B cell (primary cell): ENCODE measurements around the gene KHNYN. TPM values are rescaled to one million over a fixed set of nuclear protein-coding genes. Genes with fewer than 3 reads are reported as not detected.

Experiments used
- ATAC-seq: fragments of 200-7000 bp; cut with Tn5 transposase; one replicate; pipeline ENCODE4 v1.10.0; 2021; ENCODE audit warnings: low read depth, mild to moderate bottlenecking, moderate number of reproducible peaks, moderate library complexity
- CTCF ChIA-PET: fragments of 350-600 bp; sonication (Branson Sonifier 250); formaldehyde crosslinking; loops from one replicate; lab custom pipeline; 2021; ENCODE audit warnings: antibody characterized with exemption, inconsistent platforms; lab: Charles Lee
- POLR2A ChIA-PET: fragments of 350-600 bp; sonication (Branson Sonifier 250); formaldehyde crosslinking; loops from one replicate; lab custom pipeline; 2021; ENCODE audit warnings: antibody characterized with exemption; lab: Charles Lee
- DNase-seq: peaks from one replicate; pipeline ENCODE4 v3.0.0; 2013
- H2AFZ ChIP-seq: 2 replicates; pipeline ENCODE4 v1.6.1; 2012; ENCODE audit warnings: mild to moderate bottlenecking, low read depth, low read length; ENCODE audit not compliant: insufficient read depth, poor library complexity, severe bottlenecking
- H3K27ac ChIP-seq, 2 donors: 1 replicate in 1 of 2; 2 replicates in 1 of 2; pipeline ENCODE4 v1.5.1; 2012 to 2013; ENCODE audit warnings: low read length in 2 of 2, mild to moderate bottlenecking in 2 of 2, moderate library complexity in 1 of 2
- H3K27me3 ChIP-seq, 4 experiments: fragments of 200-600 bp in 1 of 4; sonication (generic) in 1 of 4; replicated peaks in 1 of 4; 1 replicate in 2 of 4; 2 replicates in 2 of 4; pipeline versions ENCODE4 v1.6.1 to v1.7.0; 2013 to 2016; ENCODE audit warnings: low read length in 3 of 4, mild to moderate bottlenecking in 2 of 4, mixed read lengths in 1 of 4, moderate library complexity in 1 of 4; ENCODE audit not compliant: insufficient read depth in 4 of 4, control insufficient read depth in 3 of 4; ENCODE audit errors: control extremely low read depth in 1 of 4
- H3K36me3 ChIP-seq, 2 experiments: replicated peaks in 1 of 2; 1 replicate in 1 of 2; 2 replicates in 1 of 2; pipeline versions ENCODE4 v1.6.1 to v1.7.1; 2013; ENCODE audit warnings: low read length in 1 of 2; ENCODE audit not compliant: insufficient read depth in 2 of 2, control insufficient read depth in 1 of 2; ENCODE audit errors: control extremely low read depth in 1 of 2, extremely low read depth in 1 of 2
- H3K4me1 ChIP-seq, 2 donors: fragments of 200-600 bp in 1 of 2; sonication (generic) in 1 of 2; 1 replicate in 1 of 2; 2 replicates in 1 of 2; pipeline versions ENCODE4 v1.5.1 to v1.6.1; 2013 to 2017; ENCODE audit warnings: low read length in 2 of 2; ENCODE audit not compliant: control insufficient read depth in 2 of 2, insufficient read depth in 2 of 2
- H3K4me2 ChIP-seq: replicated peaks from 2 replicates; pipeline ENCODE3; 2012; ENCODE audit warnings: mild to moderate bottlenecking, low read depth, low read length; ENCODE audit not compliant: poor library complexity, severe bottlenecking
- H3K4me3 ChIP-seq, 5 experiments: fragments of 200-600 bp in 1 of 5; sonication (generic) in 1 of 5; 1 replicate in 3 of 5; 2 replicates in 2 of 5; pipeline versions ENCODE4 v1.5.1 to v1.7.0; 2011 to 2016; ENCODE audit warnings: low read length in 4 of 5, mild to moderate bottlenecking in 4 of 5, low read depth in 2 of 5, control low read depth in 1 of 5, moderate library complexity in 1 of 5; ENCODE audit not compliant: insufficient read depth in 1 of 5; ENCODE audit errors: control extremely low read depth in 1 of 5, extremely low read depth in 1 of 5
- H3K79me2 ChIP-seq: fragments of 200-600 bp; sonication (generic); one replicate; pipeline ENCODE4 v1.6.0; 2016; ENCODE audit warnings: low read length; ENCODE audit not compliant: control insufficient read depth, insufficient read depth
- H3K9ac ChIP-seq: fragments of 200-600 bp; sonication (generic); 2 replicates; pipeline ENCODE4 v1.6.1; 2017; ENCODE audit warnings: mild to moderate bottlenecking, low read length, moderate library complexity
- H3K9me3 ChIP-seq, 3 donors: one replicate each; pipeline versions ENCODE4 v1.6.1 to v1.7.1; 2013; ENCODE audit warnings: low read length in 2 of 3; ENCODE audit not compliant: control insufficient read depth in 2 of 3, insufficient read depth in 1 of 3; ENCODE audit errors: control extremely low read depth in 1 of 3
- H4K20me1 ChIP-seq: 2 replicates; pipeline ENCODE4 v1.6.0; 2012; ENCODE audit warnings: mild to moderate bottlenecking, low read length; ENCODE audit not compliant: insufficient read depth, control insufficient read depth, poor library complexity, severe bottlenecking
- H3K27ac Mint-ChIP-seq: one replicate; pipeline ENCODE4 v1.8.0; 2021; ENCODE audit warnings: mixed read lengths
- H3K27me3 Mint-ChIP-seq: one replicate; pipeline ENCODE4 v1.8.0; 2021; ENCODE audit warnings: mixed read lengths
- H3K4me1 Mint-ChIP-seq: one replicate; pipeline ENCODE4 v1.8.0; 2021; ENCODE audit warnings: mixed read lengths
- H3K4me3 Mint-ChIP-seq: one replicate; pipeline ENCODE4 v1.8.0; 2021; ENCODE audit warnings: mixed read lengths
- H3K9me3 Mint-ChIP-seq: one replicate; pipeline ENCODE4 v1.8.0; 2022; ENCODE audit warnings: mixed read lengths; ENCODE audit not compliant: insufficient read depth
- CTCF ChIP-seq: fragments of 200-600 bp; IDR thresholded peaks from one replicate; pipeline ENCODE4 v1.8.0; 2022; ENCODE audit warnings: antibody characterized with exemption, mild to moderate bottlenecking
- EZH2 ChIP-seq: IDR thresholded peaks from 2 replicates; pipeline ENCODE4 v1.6.1; 2012; ENCODE audit warnings: borderline replicate concordance, low read depth, mild to moderate bottlenecking, moderate library complexity, low read length; ENCODE audit not compliant: insufficient read depth, poor library complexity, severe bottlenecking
- WGBS: methylation state at CpG from one replicate; pipeline ENCODE4 v1.1.5; 2013; ENCODE audit warnings: missing lambda C conversion rate; ENCODE audit not compliant: insufficient coverage; 5-methylcytosine and 5-hydroxymethylcytosine counted together
- intact Hi-C: fragments of 100-400 bp; cut with micrococcal nuclease; formaldehyde crosslinking; loops from one replicate; pipeline ENCODE4 v1.10.0; 2022
- polyA plus RNA-seq: library from polyadenylated mRNA; depleted of rRNA; stranded (reverse); fragments of >200 nt; gene quantifications from 2 replicates; pipeline ENCODE4 v1.2.3, GENCODE V29; 2012
- total RNA-seq, 2 donors: library from RNA; stranded (reverse); fragments of 120-200 nt in 1 of 2; gene quantifications; 1 replicate in 1 of 2; 2 replicates in 1 of 2; pipeline versions ENCODE4 v1.2.3 to v1.2.4, GENCODE V29; 2013 to 2022

The KHNYN gene
- total and polyA plus RNA-seq, 2 donors (not counting 1 experiment from before 2014, with no cell fraction given) = 74.4 to 184 TPM

GRCh38 chr14:24399447-24399822, 30.3 kb upstream of the KHNYN start:
- DNase-seq = no peak
- H3K36me3 ChIP-seq = no peaks in the 10 kb centered on the region
- peak overlapping the region; percentile 94 for H3K4me2 ChIP-seq
- peaks cover 31% of the 10 kb centered on the region for H3K27me3 Mint-ChIP-seq
- H3K9me3 ChIP-seq = no peaks in the 10 kb centered on the region
- peaks cover 0 to 18% (median 1%) of the 10 kb centered on the region in 4 experiments for H3K27me3 ChIP-seq
- WGBS = 28% methylated on average over 8 of the region's 8 CpGs
- TF ChIP-seq EZH2 = no peak
- no peak for TF ChIP-seq CTCF
- H3K9ac ChIP-seq = peak overlapping the region; percentile 62
- no peaks in the 10 kb centered on the region for H3K9me3 Mint-ChIP-seq
- no peaks in the 10 kb centered on the region for H3K79me2 ChIP-seq
- peak overlapping the region; percentile 75 for H3K4me3 Mint-ChIP-seq
- intact Hi-C loops = loop anchor here (2.0 kb wide), 1 partner anchor 59 kb away; no protein-coding TSS in a partner anchor
- H3K4me3 ChIP-seq = peak overlapping the region in 4 of 5 experiments; percentile 26 to 56 (median 52)
- peak overlapping the region; percentile 81 for H2AFZ ChIP-seq
- no peak overlapping the region for H3K27ac ChIP-seq
- H3K4me1 ChIP-seq = peaks cover 9 to 12% of the 10 kb centered on the region in 2 donors
- no peak overlapping the region for H3K27ac Mint-ChIP-seq
- no peaks in the 10 kb centered on the region for H4K20me1 ChIP-seq
- no peak for ATAC-seq
- POLR2A ChIA-PET = interaction anchor here (1.0 to 1.4 kb wide), 2 partner anchors 10 to 33 kb away, joined by 6 read pairs; no protein-coding TSS in a partner anchor
- peaks cover 11% of the 10 kb centered on the region for H3K4me1 Mint-ChIP-seq
- CTCF ChIA-PET = interaction anchor here (1.1 to 2.0 kb wide), 4 partner anchors 9 to 66 kb away, joined by 5 to 6 read pairs (median 6); no protein-coding TSS in a partner anchor

- Histone ChIP-seq H3K9ac (no peak overlapping the region), H3K79me2 (no peaks in the 10 kb centered on the region), H2AFZ (peak overlapping the region; percentile 81), H3K27me3 (peaks cover 0 to 24% (median 3%) of the 10 kb centered on the region in 4 experiments), H3K36me3 (no peaks in the 10 kb centered on the region), H3K4me2 (no peak overlapping the region), H3K9me3 (no peaks in the 10 kb centered on the region), H3K4me3 (no peak overlapping the region), H4K20me1 (no peaks in the 10 kb centered on the region), H3K27ac (no peak overlapping the region), H3K4me1 (peaks cover 9 to 12% of the 10 kb centered on the region in 2 donors)
- WGBS = no CpG with 5 or more reads among the region's 4 CpGs
- H3K9me3 Mint-ChIP-seq = no peaks in the 10 kb centered on the region
- POLR2A ChIA-PET = no interaction called here
- H3K4me1 Mint-ChIP-seq = peaks cover 11% of the 10 kb centered on the region
- peak overlapping the region; percentile 75 for H3K4me3 Mint-ChIP-seq
- H3K27ac Mint-ChIP-seq = no peak overlapping the region
- CTCF ChIA-PET = interaction anchor here (1.1 to 1.8 kb wide), 5 partner anchors 10 to 67 kb away, joined by 3 to 6 read pairs (median 5); no protein-coding TSS in a partner anchor
- no peak for DNase-seq
- no peak for ATAC-seq
- intact Hi-C loops = loop anchor here (2.0 kb wide), 1 partner anchor 59 kb away; no protein-coding TSS in a partner anchor
- H3K27me3 Mint-ChIP-seq = peaks cover 36% of the 10 kb centered on the region
- TF ChIP-seq EZH2 (no peak), CTCF (no peak)
These were observed 29.6 kb upstream of the KHNYN start for GRCh38 chr14:24399999-24400718.
